K562 (cell line): Measurements from ENCODE around the gene B4GALNT2. TPM values are rescaled to one million over a fixed set of nuclear protein-coding genes. Genes with fewer than 3 reads are reported as not detected.

Experiments used
- ATAC-seq: fragments of 200-7000 bp; cut with Tn5 transposase; 3 replicates; pipeline ENCODE4 v1.9.1; 2020; ENCODE audit warnings: moderate library complexity
- BruUV-seq: library from RNA; stranded (reverse); fragments of 400-500 nt; replicated peaks from 2 replicates; lab custom pipeline; 2021; lab: Mats Ljungman, UMichigan
- CTCF ChIA-PET: fragments of 300-600 bp; formaldehyde crosslinking; extraction: SDS; loops from one replicate; lab custom pipeline; 2021; ENCODE audit warnings: low intra/inter-chr PET ratio; lab: Yijun Ruan, JAX
- POLR2A ChIA-PET: fragments of 300-600, 350-650 bp; sonication (Branson Sonifier 250); formaldehyde crosslinking; extraction: SDS; loops from one replicate; lab custom pipeline; 2021; ENCODE audit warnings: antibody characterized with exemption, inconsistent platforms; lab: Yijun Ruan, JAX
- DNase-seq, 4 experiments: peaks; one replicate each; pipeline versions ENCODE4 v3.0.0 to v3.0.0-alpha.2; 2011 to 2018; ENCODE audit warnings: low spot score in 3 of 4, mixed read lengths in 3 of 4; ENCODE audit errors: extremely low read depth in 1 of 4
- FAIRE-seq: peaks from 2 replicates; lab custom pipeline; 2011; peaks lifted over from hg19 to GRCh38; lab: Jason Lieb, UNC
- H2AFZ ChIP-seq: 2 replicates; pipeline ENCODE4 v1.6.0; 2011; ENCODE audit warnings: low read depth, low read length, control low read depth, inconsistent platforms
- H3K27ac ChIP-seq: fragments of 200-600 bp; 3 replicates; pipeline ENCODE4 v1.8.0; 2011; ENCODE audit warnings: low read depth, mild to moderate bottlenecking, control low read depth, inconsistent platforms, low read length, moderate library complexity, mixed read lengths; ENCODE audit errors: extremely low read depth
- H3K27me3 ChIP-seq, 2 experiments: fragments of 300-600 bp in 1 of 2; 2 replicates in 1 of 2; 3 replicates in 1 of 2; pipeline versions ENCODE4 v1.6.0 to v1.8.0; 2011; ENCODE audit warnings: inconsistent platforms in 2 of 2, low read length in 2 of 2, mild to moderate bottlenecking in 1 of 2, mixed read lengths in 1 of 2, moderate library complexity in 1 of 2; ENCODE audit not compliant: control insufficient read depth in 2 of 2, insufficient read depth in 2 of 2
- H3K36me3 ChIP-seq: fragments of 300-600 bp; 3 replicates; pipeline ENCODE4 v1.8.0; 2011; ENCODE audit warnings: mild to moderate bottlenecking, low read length, inconsistent platforms; ENCODE audit not compliant: control insufficient read depth, insufficient read depth
- H3K4me1 ChIP-seq, 2 experiments: fragments of 200-600 bp in 1 of 2; replicated peaks in 1 of 2; 2 replicates in 1 of 2; 3 replicates in 1 of 2; pipeline versions ENCODE4 v1.5.1 to v1.8.0; 2011; ENCODE audit warnings: inconsistent platforms in 2 of 2, low read length in 2 of 2, mild to moderate bottlenecking in 1 of 2, mixed read lengths in 1 of 2, moderate library complexity in 1 of 2; ENCODE audit not compliant: control insufficient read depth in 2 of 2, insufficient read depth in 2 of 2
- H3K4me2 ChIP-seq: 2 replicates; pipeline ENCODE4 v1.6.1; 2011; ENCODE audit warnings: low read length, control low read depth, inconsistent platforms, mixed read lengths; ENCODE audit not compliant: insufficient read depth
- H3K4me3 ChIP-seq: fragments of 200-600 bp; sonication (generic), shearing (Covaris generic); 2 replicates; pipeline ENCODE4 v1.5.1; 2016; ENCODE audit warnings: control low read depth, inconsistent platforms
- H3K79me2 ChIP-seq: fragments of 200-600 bp; 3 replicates; pipeline ENCODE4 v1.8.0; 2011; ENCODE audit warnings: low read length, inconsistent platforms; ENCODE audit not compliant: control insufficient read depth, insufficient read depth
- H3K9ac ChIP-seq, 2 experiments: 2 replicates each; pipeline versions ENCODE4 v1.6.0 to v1.6.1; 2011; ENCODE audit warnings: low read depth in 2 of 2, low read length in 2 of 2, control low read depth in 1 of 2, inconsistent platforms in 1 of 2, mild to moderate bottlenecking in 1 of 2, mixed read lengths in 1 of 2; ENCODE audit not compliant: insufficient read depth in 1 of 2
- H3K9me1 ChIP-seq: one replicate; pipeline ENCODE4 v1.6.0; 2011; ENCODE audit warnings: inconsistent platforms, mild to moderate bottlenecking, low read length, moderate library complexity; ENCODE audit not compliant: control insufficient read depth, insufficient read depth
- H3K9me3 ChIP-seq: replicated peaks from 2 replicates; pipeline ENCODE4 v1.5.1; 2011; ENCODE audit warnings: low read depth, low read length, inconsistent platforms; ENCODE audit not compliant: control insufficient read depth, insufficient read depth
- H4K20me1 ChIP-seq: replicated peaks from 2 replicates; pipeline ENCODE4 v1.6.1; 2011; ENCODE audit warnings: low read length, inconsistent platforms, mixed read lengths; ENCODE audit not compliant: control insufficient read depth, insufficient read depth
- ZBTB33 ChIP-seq: sonication (generic); formaldehyde crosslinking; IDR thresholded peaks from 2 replicates; pipeline ENCODE4 v1.8.1; 2023; ENCODE audit warnings: mild to moderate bottlenecking, missing genetic modification reagents
- WGBS: fragments of 100-300 bp; shearing (Covaris generic); methylation state at CpG from one replicate; pipeline ENCODE4 v1.1.6; 2016; ENCODE audit warnings: low coverage, mixed read lengths; ENCODE audit not compliant: insufficient coverage; ENCODE audit errors: missing lambda C conversion rate; 5-methylcytosine and 5-hydroxymethylcytosine counted together
- in situ Hi-C: fragments of 300-500 bp; cut with MboI; formaldehyde crosslinking; loops from 4 replicates; pipeline ENCODE4 v1.15.0; 2018; ENCODE audit warnings: inconsistent platforms, mixed read lengths
- intact Hi-C: fragments of 100-400 bp; cut with micrococcal nuclease; formaldehyde crosslinking; loops from 2 replicates; pipeline ENCODE4 v1.14.2; 2022
- polyA plus RNA-seq, 8 experiments: library from polyadenylated mRNA; depleted of rRNA in 4 of 8; stranded (reverse) in 5 of 8; unstranded in 3 of 8; fragments of >200 nt; fragmentation: Nextera tagmentation in 2 of 8; fragmentation: Illumina TruSeq in 1 of 8; extraction: Ambion mirVana in 2 of 8; extraction: Trizol in 1 of 8; gene quantifications; 2 replicates each; pipeline versions ENCODE4 v1.2.1 to v1.2.3, GENCODE V29; 2011 to 2014; ENCODE audit warnings: inconsistent platforms in 1 of 8, missing spikeins in 1 of 8
- total RNA-seq, 7 experiments: library from RNA; depleted of rRNA in 6 of 7; stranded (reverse); fragments of >200 nt in 6 of 7; fragmentation: Illumina TruSeq in 2 of 7; extraction: Trizol in 2 of 7; gene quantifications; 2 replicates each; pipeline versions ENCODE4 v1.2.1 to v1.2.3, GENCODE V29; 2011 to 2021; ENCODE audit warnings: low replicate concordance in 1 of 7
- TF ChIP-seq, protein P1 (sequence below): sonication (generic); formaldehyde crosslinking; IDR thresholded peaks from 2 replicates; pipeline ENCODE4 v1.8.1; 2022; ENCODE audit warnings: missing genetic modification reagents

The B4GALNT2 gene
- total and polyA plus RNA-seq, 9 of the 15 experiments (the other 6 are each of a cell fraction or from before 2014, with no cell fraction given): not detected

DNA sequence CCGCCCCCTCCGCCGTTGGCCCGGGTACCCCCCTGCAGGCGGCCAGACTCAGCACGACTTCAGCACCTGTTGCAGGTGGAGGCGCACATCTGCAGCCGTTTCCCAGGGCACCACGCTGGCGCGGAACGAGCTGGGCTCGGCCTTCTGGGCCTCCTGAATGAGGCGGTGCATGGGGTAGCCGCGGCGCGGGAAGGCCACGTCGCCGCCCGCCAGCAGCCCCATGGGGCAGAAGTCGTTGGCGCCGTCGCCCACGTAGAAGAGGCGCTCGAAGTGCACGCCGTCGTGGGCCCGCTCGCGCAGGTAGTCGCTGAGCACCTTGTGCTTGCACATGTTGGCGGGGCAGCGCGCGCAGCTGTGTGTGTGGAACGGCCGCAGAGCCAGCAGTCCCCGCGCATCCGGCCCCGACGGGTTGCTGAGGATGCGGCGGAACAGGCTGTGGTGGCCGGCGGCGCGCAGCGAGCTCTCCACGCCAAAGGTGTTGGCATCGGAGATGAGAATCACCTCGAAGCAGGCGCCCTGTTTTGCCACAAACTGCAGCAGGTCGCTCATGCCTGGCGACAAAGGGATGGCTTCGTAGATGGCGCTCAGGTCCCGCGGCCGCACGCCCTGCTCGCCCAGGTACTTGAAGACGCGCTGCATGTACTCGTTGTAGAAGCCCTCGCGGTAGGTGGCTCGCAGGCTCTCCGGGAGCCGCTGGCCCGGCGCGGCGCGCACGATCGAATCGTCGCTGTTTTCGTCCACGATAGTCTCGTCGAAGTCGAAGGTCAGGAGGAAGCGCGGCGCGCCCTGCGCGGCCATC is 91.8 kb downstream of the B4GALNT2 start:
- Histone ChIP-seq H3K9me1 (no peaks in the 10 kb centered on the region), H3K9me3 (no peaks in the 10 kb centered on the region; the same call in 1 of the 2 replicates), H3K4me3 (no peak overlapping the region), H3K27me3 (peaks cover 0 to 53% of the 10 kb centered on the region in 2 experiments; a peak in 3 of 5 replicates), H2AFZ (no peak overlapping the region), H3K4me2 (no peak overlapping the region), H3K27ac (no peak overlapping the region), H3K36me3 (no peaks in the 10 kb centered on the region), H3K4me1 (peaks cover 0 to 26% of the 10 kb centered on the region in 2 experiments; a peak in 3 of 5 replicates), H4K20me1 (no peaks in the 10 kb centered on the region), H3K79me2 (no peaks in the 10 kb centered on the region), H3K9ac (no peak overlapping the region)
- BruUV-seq: no TSS peak
- CTCF ChIA-PET: interaction anchor here (1.3 kb wide), 1 partner anchor 67 kb away, joined by 4 read pairs; no protein-coding TSS in a partner anchor
- WGBS: 42% methylated on average over 39 of the region's 95 CpGs
- intact Hi-C loops: loop anchor here (5.0 kb wide), 1 partner anchor 68 kb away; no protein-coding TSS in a partner anchor
- TF ChIP-seq, protein P1, sequence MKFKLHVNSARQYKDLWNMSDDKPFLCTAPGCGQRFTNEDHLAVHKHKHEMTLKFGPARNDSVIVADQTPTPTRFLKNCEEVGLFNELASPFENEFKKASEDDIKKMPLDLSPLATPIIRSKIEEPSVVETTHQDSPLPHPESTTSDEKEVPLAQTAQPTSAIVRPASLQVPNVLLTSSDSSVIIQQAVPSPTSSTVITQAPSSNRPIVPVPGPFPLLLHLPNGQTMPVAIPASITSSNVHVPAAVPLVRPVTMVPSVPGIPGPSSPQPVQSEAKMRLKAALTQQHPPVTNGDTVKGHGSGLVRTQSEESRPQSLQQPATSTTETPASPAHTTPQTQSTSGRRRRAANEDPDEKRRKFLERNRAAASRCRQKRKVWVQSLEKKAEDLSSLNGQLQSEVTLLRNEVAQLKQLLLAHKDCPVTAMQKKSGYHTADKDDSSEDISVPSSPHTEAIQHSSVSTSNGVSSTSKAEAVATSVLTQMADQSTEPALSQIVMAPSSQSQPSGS (CRISPR knock-in tag): no peak
- TF ChIP-seq ZBTB33 (CRISPR knock-in tag): peak; percentile 57; the same call in 1 of the 2 replicates
- ATAC-seq (no peak), FAIRE-seq (no peak), DNase-seq (no peak)
- in situ Hi-C loops: no loop called here
- POLR2A ChIA-PET: interaction anchor here (1.5 to 1.7 kb wide), 2 partner anchors 10 to 11 kb away, joined by 3 to 4 read pairs; no protein-coding TSS in a partner anchor
